HepG2 (cell line): Measurements from ENCODE around the gene ATP8A1. TPM values are rescaled to one million over a fixed set of nuclear protein-coding genes. Genes with fewer than 3 reads are reported as not detected.

Source experiments
- ATAC-seq: fragments of 200-7000 bp; cut with Tn5 transposase; 3 replicates; pipeline ENCODE4 v1.9.1; 2020; ENCODE audit warnings: mild to moderate bottlenecking, moderate library complexity
- BruUV-seq: library from RNA; stranded (reverse); fragments of 400-500 nt; replicated peaks from 2 replicates; lab custom pipeline; 2021; lab: Mats Ljungman, UMichigan
- CTCF ChIA-PET: fragments of 300-600 bp; formaldehyde crosslinking; extraction: SDS; loops from one replicate; lab custom pipeline; 2021; ENCODE audit warnings: low total read pairs, inconsistent platforms, low intra/inter-chr PET ratio; lab: Yijun Ruan, JAX
- POLR2A ChIA-PET: fragments of 350-600 bp; sonication (Branson Sonifier 250); formaldehyde crosslinking; loops from one replicate; lab custom pipeline; 2020; ENCODE audit warnings: antibody characterized with exemption, inconsistent platforms; lab: Yijun Ruan, JAX
- DNase-seq: peaks from one replicate; pipeline ENCODE4 v3.0.0-alpha.2; 2015; ENCODE audit warnings: low spot score
- FAIRE-seq: peaks from 3 replicates; lab custom pipeline; 2011; peaks lifted over from hg19 to GRCh38; lab: Jason Lieb, UNC
- H2AFZ ChIP-seq: one replicate; pipeline ENCODE4 v1.6.1; 2011; ENCODE audit warnings: low read length, inconsistent platforms
- H3K27ac ChIP-seq: fragments of 300-600 bp; 3 replicates; pipeline ENCODE4 v1.8.0; 2011; ENCODE audit warnings: mixed run types, mild to moderate bottlenecking, mixed read lengths, low read length, inconsistent platforms; ENCODE audit not compliant: insufficient read depth; ENCODE audit errors: extremely low read length
- H3K27me3 ChIP-seq, 2 experiments: fragments of 200-600 bp in 1 of 2; 2 replicates in 1 of 2; 3 replicates in 1 of 2; pipeline versions ENCODE4 v1.6.0 to v1.8.0; 2011; ENCODE audit warnings: low read length in 2 of 2, mild to moderate bottlenecking in 2 of 2, moderate library complexity in 2 of 2, inconsistent platforms in 1 of 2; ENCODE audit not compliant: insufficient read depth in 2 of 2, control insufficient read depth in 1 of 2
- H3K36me3 ChIP-seq, 2 experiments: fragments of 200-600 bp in 1 of 2; replicated peaks in 1 of 2; 2 replicates in 1 of 2; 3 replicates in 1 of 2; pipeline versions ENCODE4 v1.5.1 to v1.8.0; 2011; ENCODE audit warnings: low read length in 2 of 2, inconsistent platforms in 1 of 2; ENCODE audit not compliant: insufficient read depth in 2 of 2, control insufficient read depth in 1 of 2
- H3K4me1 ChIP-seq: 2 replicates; pipeline ENCODE4 v1.5.1; 2012; ENCODE audit warnings: low read length, inconsistent platforms; ENCODE audit not compliant: insufficient read depth
- H3K4me2 ChIP-seq: 2 replicates; pipeline ENCODE4 v1.6.0; 2011; ENCODE audit warnings: low read depth, low read length, inconsistent platforms
- H3K4me3 ChIP-seq, 3 experiments: fragments of 200-600 bp in 1 of 3; sonication (generic), shearing (Covaris generic) in 1 of 3; replicated peaks in 1 of 3; 2 replicates each; pipeline ENCODE4 v1.5.1; 2011 to 2016; ENCODE audit warnings: low read length in 3 of 3, inconsistent platforms in 2 of 3, low read depth in 2 of 3, mild to moderate bottlenecking in 2 of 3, control low read depth in 1 of 3, mixed read lengths in 1 of 3; ENCODE audit not compliant: insufficient read depth in 1 of 3
- H3K79me2 ChIP-seq: one replicate; pipeline ENCODE4 v1.6.1; 2011; ENCODE audit warnings: low read length, inconsistent platforms; ENCODE audit not compliant: insufficient read depth
- H3K9ac ChIP-seq: 2 replicates; pipeline ENCODE4 v1.6.0; 2011; ENCODE audit warnings: mild to moderate bottlenecking, low read depth, low read length, inconsistent platforms; ENCODE audit not compliant: insufficient read depth
- H3K9me3 ChIP-seq: 2 replicates; pipeline ENCODE4 v1.5.1; 2012; ENCODE audit warnings: mild to moderate bottlenecking, low read length
- H4K20me1 ChIP-seq: 2 replicates; pipeline ENCODE4 v1.6.0; 2011; ENCODE audit warnings: inconsistent platforms, mild to moderate bottlenecking, low read length, moderate library complexity; ENCODE audit not compliant: insufficient read depth
- ATF1 ChIP-seq: IDR thresholded peaks from 2 replicates; pipeline ENCODE4 v1.6.1; 2016; ENCODE audit warnings: mild to moderate bottlenecking, control low read depth
- MAFF ChIP-seq: IDR thresholded peaks from 2 replicates; pipeline ENCODE4 v1.6.1; 2011; ENCODE audit warnings: low read depth, low read length, improper control_type of control experiment
- NFE2L2 ChIP-seq: fragments of 150-350 bp; IDR thresholded peaks from 2 replicates; pipeline ENCODE4 v1.6.1; 2014; ENCODE audit warnings: low read length
- REST ChIP-seq, 2 experiments: IDR thresholded peaks; 2 replicates each; pipeline ENCODE4 v1.6.1; 2011 to 2012; ENCODE audit warnings: low read length in 2 of 2, borderline replicate concordance in 1 of 2, low read depth in 1 of 2, mild to moderate bottlenecking in 1 of 2, moderate library complexity in 1 of 2
- U2AF2 ChIP-seq: fragments of 200-400 bp; formaldehyde crosslinking; IDR thresholded peaks from 2 replicates; pipeline ENCODE4 v1.6.1; 2017; ENCODE audit warnings: low read depth, mild to moderate bottlenecking, low read length
- ZNF512 ChIP-seq: sonication (generic); formaldehyde crosslinking; IDR thresholded peaks from 2 replicates; pipeline ENCODE4 v1.4.0; 2020; ENCODE audit warnings: mild to moderate bottlenecking, missing genetic modification reagents
- ZSCAN9 ChIP-seq: IDR thresholded peaks from 2 replicates; pipeline ENCODE4 v1.6.1; 2016; ENCODE audit warnings: borderline replicate concordance
- WGBS: methylation state at CpG from one replicate; pipeline ENCODE4 v1.1.6; 2017; ENCODE audit warnings: low lambda C conversion rate; 5-methylcytosine and 5-hydroxymethylcytosine counted together
- in situ Hi-C: cut with HindIII; loops from 2 replicates; pipeline ENCODE4 v1.10.0; 2017; ENCODE audit warnings: low pct_unique_long_range_greater_than_20kb; ENCODE audit not compliant: extremely low pct_ligation_motif_present
- intact Hi-C: fragments of 100-400 bp; cut with micrococcal nuclease; formaldehyde crosslinking; loops from one replicate; pipeline ENCODE4 v1.10.0; 2022; ENCODE audit not compliant: unreplicated experiment
- polyA plus RNA-seq, 8 experiments: library from polyadenylated mRNA; depleted of rRNA in 3 of 8; stranded (reverse) in 7 of 8; unstranded in 1 of 8; fragments of >200 nt; fragmentation: Illumina TruSeq in 4 of 8; extraction: Trizol in 4 of 8; gene quantifications; 2 replicates each; pipeline versions ENCODE4 v1.2.1 to v1.2.3, GENCODE V29; 2011 to 2016; ENCODE audit warnings: low read depth in 4 of 8, missing spikeins in 1 of 8, mixed read lengths in 1 of 8; ENCODE audit not compliant: insufficient read depth in 1 of 8
- total RNA-seq, 5 experiments: library from RNA; depleted of rRNA; stranded (reverse); fragments of >200 nt; fragmentation: Illumina TruSeq; extraction: Trizol; gene quantifications; 2 replicates each; pipeline ENCODE4 v1.2.3, GENCODE V29; 2016; ENCODE audit warnings: low read depth in 1 of 5

The ATP8A1 gene
- total and polyA plus RNA-seq, 2 of the 13 experiments (the other 11 are each of a cell fraction or from before 2014, with no cell fraction given), result 1.7 to 6.2 TPM

- ChIA-PET CTCF (no interaction called here), POLR2A (no interaction called here)
- in situ Hi-C loops, result loop anchor here (25.0 kb wide), 1 partner anchor 827 kb away; no protein-coding TSS in a partner anchor
- BruUV-seq, result no TSS peak
- WGBS, result 53% methylated on average over 5 of the region's 5 CpGs
- TF ChIP-seq NFE2L2 (no peak), ZSCAN9 (CRISPR knock-in tag) (no peak), U2AF2 (no peak), ZNF512 (CRISPR knock-in tag) (no peak), REST (IDR thresholded peaks at IDR 0.05; ENCODE audit: borderline replicate concordance in 1 of 2, low read depth in 1 of 2, low read length in 2 of 2) (no peak), ATF1 (CRISPR knock-in tag) (no peak), MAFF (no peak)
- Histone ChIP-seq H3K4me2 (no peak overlapping the region), H3K9me3 (no peaks in the 10 kb centered on the region), H3K4me1 (no peaks in the 10 kb centered on the region), H3K9ac (no peak overlapping the region), H3K27ac (no peak overlapping the region), H3K27me3 (no peaks in the 10 kb centered on the region), H3K4me3 (no peak overlapping the region), H2AFZ (no peak overlapping the region), H3K36me3 (no peaks in the 10 kb centered on the region), H4K20me1 (no peaks in the 10 kb centered on the region), H3K79me2 (no peaks in the 10 kb centered on the region)
- intact Hi-C loops, result no loop called here
- no peak for DNase-seq
- ATAC-seq, result no peak
- no peak for FAIRE-seq
These were observed 143.0 kb downstream of the ATP8A1 start for GRCh38 chr4:42513748-42514492.
